ENCODE data around the gene HEXIM2. TPM values are rescaled to one million over a fixed set of nuclear protein-coding genes. Genes with fewer than 3 reads are reported as not detected.

The HEXIM2 gene
- total RNA-seq, 6 experiments from 2014 or later: 4.8 to 9.5 (median 6.2) TPM

DNA sequence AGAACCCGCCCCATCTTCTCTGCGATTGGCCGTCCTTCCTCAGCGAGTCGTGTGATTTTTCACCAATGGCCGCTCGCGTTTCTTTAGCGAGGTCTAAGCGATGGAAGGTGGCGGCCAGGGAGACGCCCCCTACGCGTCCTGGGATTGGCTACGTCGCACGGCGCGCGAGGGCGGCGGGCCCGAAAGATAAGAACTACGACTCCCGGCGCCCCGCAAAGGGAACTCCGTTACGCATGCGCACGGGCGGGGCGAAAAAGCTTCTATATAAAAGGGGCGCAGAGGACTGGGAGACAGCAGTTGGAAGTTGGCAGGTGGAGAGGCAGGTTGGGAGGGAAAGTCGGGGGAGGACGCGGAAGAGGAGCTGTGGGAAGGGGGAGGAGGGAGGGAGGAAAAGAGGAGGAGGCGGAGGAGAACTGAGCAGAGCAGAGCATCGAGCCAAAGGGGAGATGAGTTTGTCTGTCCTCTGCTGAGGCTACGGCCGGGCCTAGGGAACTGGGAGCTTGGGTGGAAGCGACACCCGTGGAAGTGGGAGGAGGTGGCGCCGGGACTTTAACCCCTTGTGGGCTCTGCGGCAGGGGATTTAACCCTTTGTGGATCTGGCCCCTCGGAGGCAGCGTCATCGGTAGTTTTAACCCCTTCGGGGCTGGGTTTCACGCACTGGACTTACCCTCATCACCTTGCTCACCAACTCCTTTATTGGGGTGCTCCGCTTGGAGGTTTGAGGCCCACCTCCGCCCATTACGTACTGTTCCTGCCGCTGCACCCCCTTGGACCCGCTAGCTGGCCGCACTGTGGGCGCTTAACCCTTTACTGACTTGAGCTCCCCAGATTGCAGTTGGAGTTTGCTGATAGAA, 13.3 kb upstream of the HEXIM2 start, which contains the start of gene HEXIM1:
Gene HEXIM1 (plus strand): TSS at position 293 of the 854 bp plus-strand sequence. CDS start 716 bp downstream, outside the sequence.
- peaks cover 21% of the 10 kb centered on the region for H3K27me3 Mint-ChIP-seq (ENCODE audit: insufficient read depth)
- peaks cover 38% of the 10 kb centered on the region for H3K4me1 Mint-ChIP-seq (ENCODE audit: low read depth)
- DNase-seq: peak; percentile 100
- H3K9me3 Mint-ChIP-seq: peaks cover 5% of the 10 kb centered on the region
- peak within 1 kb of the TSS; percentile 100 for H3K27ac Mint-ChIP-seq
- H3K4me3 Mint-ChIP-seq: peak within 1 kb of the TSS; percentile 96
- TF ChIP-seq, protein P1, sequence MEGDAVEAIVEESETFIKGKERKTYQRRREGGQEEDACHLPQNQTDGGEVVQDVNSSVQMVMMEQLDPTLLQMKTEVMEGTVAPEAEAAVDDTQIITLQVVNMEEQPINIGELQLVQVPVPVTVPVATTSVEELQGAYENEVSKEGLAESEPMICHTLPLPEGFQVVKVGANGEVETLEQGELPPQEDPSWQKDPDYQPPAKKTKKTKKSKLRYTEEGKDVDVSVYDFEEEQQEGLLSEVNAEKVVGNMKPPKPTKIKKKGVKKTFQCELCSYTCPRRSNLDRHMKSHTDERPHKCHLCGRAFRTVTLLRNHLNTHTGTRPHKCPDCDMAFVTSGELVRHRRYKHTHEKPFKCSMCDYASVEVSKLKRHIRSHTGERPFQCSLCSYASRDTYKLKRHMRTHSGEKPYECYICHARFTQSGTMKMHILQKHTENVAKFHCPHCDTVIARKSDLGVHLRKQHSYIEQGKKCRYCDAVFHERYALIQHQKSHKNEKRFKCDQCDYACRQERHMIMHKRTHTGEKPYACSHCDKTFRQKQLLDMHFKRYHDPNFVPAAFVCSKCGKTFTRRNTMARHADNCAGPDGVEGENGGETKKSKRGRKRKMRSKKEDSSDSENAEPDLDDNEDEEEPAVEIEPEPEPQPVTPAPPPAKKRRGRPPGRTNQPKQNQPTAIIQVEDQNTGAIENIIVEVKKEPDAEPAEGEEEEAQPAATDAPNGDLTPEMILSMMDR (IDR thresholded peaks at IDR 0.05): no peak
- peaks cover 38% of the 10 kb centered on the region for H3K36me3 Mint-ChIP-seq (ENCODE audit: low read depth)

DNA sequence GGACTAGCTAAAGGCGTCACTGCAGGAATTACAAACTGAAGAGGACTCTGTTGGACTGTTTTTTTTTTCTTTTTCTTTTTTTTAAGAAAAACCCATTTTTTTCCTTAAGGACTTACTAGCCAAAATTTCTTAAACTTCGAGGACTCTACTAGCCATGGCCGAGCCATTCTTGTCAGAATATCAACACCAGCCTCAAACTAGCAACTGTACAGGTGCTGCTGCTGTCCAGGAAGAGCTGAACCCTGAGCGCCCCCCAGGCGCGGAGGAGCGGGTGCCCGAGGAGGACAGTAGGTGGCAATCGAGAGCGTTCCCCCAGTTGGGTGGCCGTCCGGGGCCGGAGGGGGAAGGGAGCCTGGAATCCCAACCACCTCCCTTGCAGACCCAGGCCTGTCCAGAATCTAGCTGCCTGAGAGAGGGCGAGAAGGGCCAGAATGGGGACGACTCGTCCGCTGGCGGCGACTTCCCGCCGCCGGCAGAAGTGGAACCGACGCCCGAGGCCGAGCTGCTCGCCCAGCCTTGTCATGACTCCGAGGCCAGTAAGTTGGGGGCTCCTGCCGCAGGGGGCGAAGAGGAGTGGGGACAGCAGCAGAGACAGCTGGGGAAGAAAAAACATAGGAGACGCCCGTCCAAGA, 12.5 kb upstream of the HEXIM2 start:
- DNase-seq: peak; percentile 72
- Mint-ChIP-seq H3K4me1 (ENCODE audit: low read depth) (peaks cover 31% of the 10 kb centered on the region), H3K36me3 (ENCODE audit: low read depth) (peaks cover 38% of the 10 kb centered on the region), H3K9me3 (peaks cover 5% of the 10 kb centered on the region), H3K27me3 (ENCODE audit: insufficient read depth) (peaks cover 21% of the 10 kb centered on the region), H3K4me3 (peak overlapping the region; percentile 96), H3K27ac (peak overlapping the region; percentile 100)
- TF ChIP-seq, protein P1 (IDR thresholded peaks at IDR 0.05): peak; percentile 84

DNA sequence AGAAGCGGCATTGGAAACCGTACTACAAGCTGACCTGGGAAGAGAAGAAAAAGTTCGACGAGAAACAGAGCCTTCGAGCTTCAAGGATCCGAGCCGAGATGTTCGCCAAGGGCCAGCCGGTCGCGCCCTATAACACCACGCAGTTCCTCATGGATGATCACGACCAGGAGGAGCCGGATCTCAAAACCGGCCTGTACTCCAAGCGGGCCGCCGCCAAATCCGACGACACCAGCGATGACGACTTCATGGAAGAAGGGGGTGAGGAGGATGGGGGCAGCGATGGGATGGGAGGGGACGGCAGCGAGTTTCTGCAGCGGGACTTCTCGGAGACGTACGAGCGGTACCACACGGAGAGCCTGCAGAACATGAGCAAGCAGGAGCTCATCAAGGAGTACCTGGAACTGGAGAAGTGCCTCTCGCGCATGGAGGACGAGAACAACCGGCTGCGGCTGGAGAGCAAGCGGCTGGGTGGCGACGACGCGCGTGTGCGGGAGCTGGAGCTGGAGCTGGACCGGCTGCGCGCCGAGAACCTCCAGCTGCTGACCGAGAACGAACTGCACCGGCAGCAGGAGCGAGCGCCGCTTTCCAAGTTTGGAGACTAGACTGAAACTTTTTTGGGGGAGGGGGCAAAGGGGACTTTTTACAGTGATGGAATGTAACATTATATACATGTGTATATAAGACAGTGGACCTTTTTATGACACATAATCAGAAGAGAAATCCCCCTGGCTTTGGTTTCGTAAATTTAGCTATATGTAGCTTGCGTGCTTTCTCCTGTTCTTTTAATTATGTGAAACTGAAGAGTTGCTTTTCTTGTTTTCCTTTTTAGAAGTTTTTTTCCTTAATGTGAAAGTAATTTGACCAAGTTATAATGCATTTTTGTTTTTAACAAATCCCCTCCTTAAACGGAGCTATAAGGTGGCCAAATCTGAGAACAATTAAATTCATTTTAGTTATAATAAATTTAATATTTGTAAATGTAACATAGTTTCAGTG, 11.7 kb upstream of the HEXIM2 start:
- DNase-seq: no peak
- peaks cover 38% of the 10 kb centered on the region for H3K36me3 Mint-ChIP-seq (ENCODE audit: low read depth)
- H3K9me3 Mint-ChIP-seq: peaks cover 5% of the 10 kb centered on the region
- H3K27ac Mint-ChIP-seq: peak overlapping the region; percentile 100
- H3K4me3 Mint-ChIP-seq: peak overlapping the region; percentile 96
- peaks cover 22% of the 10 kb centered on the region for H3K27me3 Mint-ChIP-seq (ENCODE audit: insufficient read depth)
- peaks cover 31% of the 10 kb centered on the region for H3K4me1 Mint-ChIP-seq (ENCODE audit: low read depth)
- TF ChIP-seq, protein P1 (IDR thresholded peaks at IDR 0.05): no peak

DNA sequence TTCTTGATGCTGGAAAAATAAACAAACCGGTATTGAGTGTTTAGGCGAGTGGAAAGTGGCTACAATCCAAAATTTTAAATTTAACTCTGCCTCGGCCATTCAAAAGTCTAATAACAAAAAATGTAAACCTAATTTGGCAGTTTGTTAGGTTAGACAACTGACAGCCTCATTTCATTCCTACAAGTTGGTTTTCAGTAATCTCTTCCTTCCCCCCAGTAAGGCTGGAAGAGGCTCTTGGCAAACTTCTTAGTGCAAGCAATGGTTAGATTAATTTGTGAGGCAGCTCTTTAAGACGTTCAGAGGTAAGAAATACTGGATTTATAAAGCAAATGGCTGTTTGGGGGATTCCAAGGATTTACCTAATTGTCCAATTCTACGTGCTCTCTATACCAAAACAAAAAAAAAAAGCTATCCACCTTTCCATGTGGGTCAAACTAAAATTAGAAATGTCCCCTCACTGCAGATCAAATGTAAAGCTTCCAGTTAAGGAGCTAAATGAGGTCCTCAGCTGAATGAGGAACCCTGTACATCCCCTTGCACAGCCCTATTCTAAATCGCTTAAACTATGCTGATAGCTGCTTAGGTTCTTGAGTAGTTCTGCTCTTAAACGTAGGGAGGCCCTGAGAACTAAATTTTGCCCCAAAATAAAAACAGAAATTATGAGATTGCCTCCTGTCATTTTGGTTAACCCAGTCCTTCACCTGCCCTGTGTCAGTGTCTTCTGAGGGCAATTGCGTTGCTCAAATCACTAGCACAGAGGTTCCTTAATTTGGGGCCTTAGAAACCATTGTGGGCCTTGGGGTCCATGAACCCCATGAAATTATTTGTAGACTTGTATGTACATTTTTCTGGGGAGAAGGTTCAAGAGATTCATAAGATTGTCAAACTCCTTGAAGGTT, 10.5 kb upstream of the HEXIM2 start:
- H3K4me1 Mint-ChIP-seq (ENCODE audit: low read depth): peaks cover 27% of the 10 kb centered on the region
- DNase-seq: no peak
- peaks cover 5% of the 10 kb centered on the region for H3K9me3 Mint-ChIP-seq
- TF ChIP-seq, protein P1 (IDR thresholded peaks at IDR 0.05): no peak
- H3K27ac Mint-ChIP-seq: peak overlapping the region; percentile 75
- peak overlapping the region; percentile 96 for H3K4me3 Mint-ChIP-seq
- H3K27me3 Mint-ChIP-seq (ENCODE audit: insufficient read depth): peaks cover 19% of the 10 kb centered on the region
- peaks cover 39% of the 10 kb centered on the region for H3K36me3 Mint-ChIP-seq (ENCODE audit: low read depth)

Data from HFFc6 (cell line).